ENCODE results near the gene POP7.

- TF ChIP-seq, protein P1, sequence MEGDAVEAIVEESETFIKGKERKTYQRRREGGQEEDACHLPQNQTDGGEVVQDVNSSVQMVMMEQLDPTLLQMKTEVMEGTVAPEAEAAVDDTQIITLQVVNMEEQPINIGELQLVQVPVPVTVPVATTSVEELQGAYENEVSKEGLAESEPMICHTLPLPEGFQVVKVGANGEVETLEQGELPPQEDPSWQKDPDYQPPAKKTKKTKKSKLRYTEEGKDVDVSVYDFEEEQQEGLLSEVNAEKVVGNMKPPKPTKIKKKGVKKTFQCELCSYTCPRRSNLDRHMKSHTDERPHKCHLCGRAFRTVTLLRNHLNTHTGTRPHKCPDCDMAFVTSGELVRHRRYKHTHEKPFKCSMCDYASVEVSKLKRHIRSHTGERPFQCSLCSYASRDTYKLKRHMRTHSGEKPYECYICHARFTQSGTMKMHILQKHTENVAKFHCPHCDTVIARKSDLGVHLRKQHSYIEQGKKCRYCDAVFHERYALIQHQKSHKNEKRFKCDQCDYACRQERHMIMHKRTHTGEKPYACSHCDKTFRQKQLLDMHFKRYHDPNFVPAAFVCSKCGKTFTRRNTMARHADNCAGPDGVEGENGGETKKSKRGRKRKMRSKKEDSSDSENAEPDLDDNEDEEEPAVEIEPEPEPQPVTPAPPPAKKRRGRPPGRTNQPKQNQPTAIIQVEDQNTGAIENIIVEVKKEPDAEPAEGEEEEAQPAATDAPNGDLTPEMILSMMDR (IDR thresholded peaks at IDR 0.05 in 8 of 11, conservative IDR thresholded peaks at IDR 0.05 in 3 of 11): no peak
- no peak for TF ChIP-seq POLR2A (IDR thresholded peaks at IDR 0.05)
Measured at GRCh38 chr7:100683659-100684533, 22.0 kb upstream of the POP7 start.

Data from spleen (tissue), 7 donors.